Neural crest cell (in vitro differentiated cells): ENCODE data around the gene SSBP2. TPM values are rescaled to one million over a fixed set of nuclear protein-coding genes. Genes with fewer than 3 reads are reported as not detected.
A peak's percentile ranks its signal among the peaks of the same experiment; 100 is the strongest.
"Not testable (repeated sequence)": the region's sequence is repeated elsewhere in the genome, so short reads cannot be mapped to it uniquely, and the experiment has no call there.

Experiments
- DNase-seq: peaks from one replicate; pipeline ENCODE4 v3.0.0; 2021; ENCODE audit warnings: low read depth, mixed read lengths, low spot score
- H3K27ac Mint-ChIP-seq: one replicate; pipeline ENCODE4 v1.8.0; 2021; ENCODE audit warnings: mild to moderate bottlenecking, mixed read lengths; ENCODE audit not compliant: unreplicated experiment
- H3K27me3 Mint-ChIP-seq: 2 replicates; pipeline ENCODE4 v1.8.0; 2021; ENCODE audit warnings: low read depth, mild to moderate bottlenecking, mixed read lengths
- H3K36me3 Mint-ChIP-seq: 2 replicates; pipeline ENCODE4 v1.8.0; 2021; ENCODE audit warnings: low read depth, mild to moderate bottlenecking, mixed read lengths
- H3K4me1 Mint-ChIP-seq: 2 replicates; pipeline ENCODE4 v1.8.0; 2021; ENCODE audit warnings: mixed read lengths
- H3K4me3 Mint-ChIP-seq: one replicate; pipeline ENCODE4 v1.8.0; 2021; ENCODE audit warnings: mild to moderate bottlenecking, mixed read lengths
- H3K9me3 Mint-ChIP-seq: 2 replicates; pipeline ENCODE4 v1.8.0; 2021; ENCODE audit warnings: mixed read lengths
- total RNA-seq: library from RNA; stranded (reverse); gene quantifications from 2 replicates; pipeline ENCODE4 v1.2.1, GENCODE V29; 2021
- TF ChIP-seq, protein P1 (sequence below): fragments of 200-600 bp; sonication (generic); conservative IDR thresholded peaks from 2 replicates; pipeline ENCODE4 v1.5.0; 2021; ENCODE audit warnings: antibody characterized with exemption, mild to moderate bottlenecking

The SSBP2 gene
- total RNA-seq, 1 donor from 2014 or later: 81.7 TPM

DNA sequence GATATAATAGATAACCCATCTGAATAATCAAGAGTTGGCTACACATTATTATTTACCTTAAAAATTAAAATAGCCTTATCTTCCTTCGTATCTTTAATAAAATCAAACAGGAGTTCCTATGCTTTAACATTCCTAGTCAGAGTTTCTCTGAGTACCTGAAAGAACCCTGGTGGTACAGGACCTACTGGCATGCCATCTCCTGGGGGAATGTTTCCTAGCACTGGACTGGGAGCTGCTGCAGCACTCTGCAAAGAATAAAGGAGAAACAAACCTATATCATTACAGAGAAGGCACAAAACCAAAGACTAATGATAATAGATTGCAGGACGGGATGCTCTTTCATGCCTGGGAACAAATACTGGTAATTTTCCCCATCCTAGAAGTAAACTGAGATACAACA lies 237.4 kb downstream of the SSBP2 start:
- DNase-seq: no peak
- Mint-ChIP-seq H3K9me3 (no peaks in the 10 kb centered on the region), H3K4me3 (no peak overlapping the region), H3K4me1 (no peaks in the 10 kb centered on the region), H3K27ac (no peak overlapping the region), H3K36me3 (peaks cover 4% of the 10 kb centered on the region), H3K27me3 (no peaks in the 10 kb centered on the region)
- TF ChIP-seq, protein P1, sequence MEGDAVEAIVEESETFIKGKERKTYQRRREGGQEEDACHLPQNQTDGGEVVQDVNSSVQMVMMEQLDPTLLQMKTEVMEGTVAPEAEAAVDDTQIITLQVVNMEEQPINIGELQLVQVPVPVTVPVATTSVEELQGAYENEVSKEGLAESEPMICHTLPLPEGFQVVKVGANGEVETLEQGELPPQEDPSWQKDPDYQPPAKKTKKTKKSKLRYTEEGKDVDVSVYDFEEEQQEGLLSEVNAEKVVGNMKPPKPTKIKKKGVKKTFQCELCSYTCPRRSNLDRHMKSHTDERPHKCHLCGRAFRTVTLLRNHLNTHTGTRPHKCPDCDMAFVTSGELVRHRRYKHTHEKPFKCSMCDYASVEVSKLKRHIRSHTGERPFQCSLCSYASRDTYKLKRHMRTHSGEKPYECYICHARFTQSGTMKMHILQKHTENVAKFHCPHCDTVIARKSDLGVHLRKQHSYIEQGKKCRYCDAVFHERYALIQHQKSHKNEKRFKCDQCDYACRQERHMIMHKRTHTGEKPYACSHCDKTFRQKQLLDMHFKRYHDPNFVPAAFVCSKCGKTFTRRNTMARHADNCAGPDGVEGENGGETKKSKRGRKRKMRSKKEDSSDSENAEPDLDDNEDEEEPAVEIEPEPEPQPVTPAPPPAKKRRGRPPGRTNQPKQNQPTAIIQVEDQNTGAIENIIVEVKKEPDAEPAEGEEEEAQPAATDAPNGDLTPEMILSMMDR: no peak

DNA sequence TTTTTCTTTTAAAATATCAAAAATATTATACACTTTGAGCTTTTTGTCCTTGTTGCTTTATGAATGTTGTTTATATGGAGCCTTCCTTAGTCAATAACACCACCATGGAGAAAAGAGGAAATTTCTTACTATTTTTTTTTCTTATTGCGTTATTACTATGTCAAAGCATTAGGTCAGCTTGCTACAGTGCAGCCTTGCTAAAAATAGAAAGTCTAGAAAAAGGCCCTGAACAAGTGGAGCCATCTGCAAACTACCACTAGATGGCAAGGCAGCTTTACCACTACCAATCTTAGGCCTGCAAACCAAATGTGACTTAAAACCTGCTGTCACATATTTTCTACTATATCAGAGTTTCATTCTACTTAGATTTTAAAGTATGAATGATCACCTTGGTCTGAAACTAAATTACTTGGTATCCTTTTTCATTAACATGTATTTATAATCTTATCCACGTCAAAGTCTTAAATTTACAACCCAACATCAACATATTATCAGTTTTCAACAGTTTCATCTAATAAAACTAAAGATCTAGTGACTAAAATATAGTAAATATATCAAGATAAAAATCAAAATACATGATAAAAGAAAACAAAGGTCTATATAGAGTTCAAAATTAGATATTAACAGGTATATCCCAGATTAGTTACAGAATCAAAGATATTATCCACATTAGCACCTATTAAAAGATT lies 243.9 kb downstream of the SSBP2 start:
- no peak overlapping the region for H3K4me3 Mint-ChIP-seq
- H3K4me1 Mint-ChIP-seq: peaks cover 8% of the 10 kb centered on the region
- peak; percentile 14 for DNase-seq
- H3K27ac Mint-ChIP-seq: no peak overlapping the region
- no peaks in the 10 kb centered on the region for H3K27me3 Mint-ChIP-seq
- peaks cover 9% of the 10 kb centered on the region for H3K9me3 Mint-ChIP-seq
- TF ChIP-seq, protein P1: peak; percentile 91
- H3K36me3 Mint-ChIP-seq: peaks cover 17% of the 10 kb centered on the region

DNA sequence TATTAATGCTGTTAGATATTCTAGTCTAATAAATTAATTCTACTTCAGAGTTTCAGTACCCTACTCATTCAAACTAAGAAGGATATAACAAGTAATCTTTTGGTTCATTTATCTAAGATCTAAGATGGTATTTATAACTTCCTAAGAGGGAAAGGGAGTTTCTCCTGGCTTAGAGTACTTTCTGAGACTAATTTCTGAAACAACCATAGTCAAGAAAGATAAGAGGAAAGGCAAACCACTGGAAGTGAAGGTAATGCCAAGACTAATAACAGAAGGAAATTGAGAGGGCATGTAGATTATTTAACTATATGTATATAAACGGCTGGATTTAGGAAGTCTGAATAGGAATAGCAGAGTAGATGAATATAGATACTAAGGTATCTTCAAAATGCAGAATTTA lies 244.5 kb downstream of the SSBP2 start:
- Mint-ChIP-seq H3K4me1 (peaks cover 8% of the 10 kb centered on the region), H3K27ac (no peak overlapping the region), H3K36me3 (peaks cover 21% of the 10 kb centered on the region), H3K9me3 (peaks cover 12% of the 10 kb centered on the region), H3K4me3 (no peak overlapping the region), H3K27me3 (no peaks in the 10 kb centered on the region)
- TF ChIP-seq, protein P1: no peak
- DNase-seq: no peak

DNA sequence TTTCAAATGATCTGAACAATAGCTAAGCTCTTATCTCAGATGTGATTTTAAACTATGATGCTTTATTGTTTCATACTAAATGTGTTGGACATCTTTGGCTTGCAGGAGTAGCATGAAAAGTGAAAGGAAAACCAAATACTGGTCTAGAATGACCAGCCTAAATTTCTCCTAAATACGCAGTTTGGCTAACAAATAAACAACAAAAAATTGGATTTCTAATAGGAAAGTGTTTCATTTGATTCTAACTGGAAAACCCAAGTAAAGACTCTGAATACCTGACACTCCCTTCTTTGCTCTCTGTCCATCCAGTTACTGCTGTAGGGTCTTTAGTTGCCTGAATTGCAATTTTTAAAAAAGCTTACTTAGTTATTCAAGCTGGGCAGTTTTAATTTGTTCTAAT lies 245.2 kb downstream of the SSBP2 start:
- H3K27me3 Mint-ChIP-seq: no peaks in the 10 kb centered on the region
- TF ChIP-seq, protein P1: no peak
- peaks cover 12% of the 10 kb centered on the region for H3K9me3 Mint-ChIP-seq
- H3K4me3 Mint-ChIP-seq: no peak overlapping the region
- no peak overlapping the region for H3K27ac Mint-ChIP-seq
- no peak for DNase-seq
- peaks cover 17% of the 10 kb centered on the region for H3K36me3 Mint-ChIP-seq
- H3K4me1 Mint-ChIP-seq: peaks cover 8% of the 10 kb centered on the region

DNA sequence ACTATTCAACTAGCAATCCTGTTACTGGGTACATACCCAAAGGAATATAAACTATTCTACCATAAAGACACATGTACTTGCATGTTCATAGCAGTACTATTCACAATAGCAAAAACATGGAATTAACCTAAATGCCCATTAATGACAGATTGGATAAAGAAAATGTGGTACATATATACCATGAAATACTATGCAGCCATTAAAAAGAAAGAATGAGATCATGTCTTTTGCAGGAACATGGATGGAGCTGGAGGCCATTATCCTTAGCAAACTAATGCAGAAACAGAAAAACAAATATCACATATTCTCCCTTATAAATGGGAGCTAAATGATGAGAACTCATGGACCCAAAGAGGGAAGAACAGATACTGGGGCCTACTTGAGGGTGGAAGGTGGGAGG lies 247.3 kb downstream of the SSBP2 start:
- peaks cover 12% of the 10 kb centered on the region for H3K9me3 Mint-ChIP-seq
- H3K4me3 Mint-ChIP-seq, H3K27ac Mint-ChIP-seq, H3K4me1 Mint-ChIP-seq, H3K27me3 Mint-ChIP-seq, DNase-seq: not testable (repeated sequence)
- peaks cover 21% of the 10 kb centered on the region for H3K36me3 Mint-ChIP-seq

DNA sequence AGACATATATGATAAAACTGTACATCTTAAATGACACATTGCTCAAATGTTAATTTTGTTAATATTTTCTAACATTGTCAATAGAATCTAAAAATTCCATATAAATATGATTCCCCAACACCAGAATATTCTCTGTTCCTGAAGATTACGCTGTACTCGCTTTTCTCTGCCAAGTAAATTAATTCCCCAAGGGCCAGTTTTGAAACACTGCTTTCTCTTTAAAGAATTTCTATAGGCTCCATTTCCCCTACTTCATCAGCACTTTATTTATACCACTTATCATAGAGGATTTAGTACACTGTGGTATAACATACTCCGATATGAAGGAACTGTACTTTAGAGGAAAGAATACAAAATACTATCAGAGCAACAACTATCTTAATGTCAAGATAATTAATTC lies 255.6 kb downstream of the SSBP2 start:
- DNase-seq: no peak
- H3K9me3 Mint-ChIP-seq: no peaks in the 10 kb centered on the region
- no peaks in the 10 kb centered on the region for H3K27me3 Mint-ChIP-seq
- peaks cover 6% of the 10 kb centered on the region for H3K36me3 Mint-ChIP-seq
- H3K27ac Mint-ChIP-seq: no peak overlapping the region
- no peak overlapping the region for H3K4me3 Mint-ChIP-seq
- TF ChIP-seq, protein P1: no peak
- no peaks in the 10 kb centered on the region for H3K4me1 Mint-ChIP-seq
